ENCODE results near the gene GABRA6. TPM values are rescaled to one million over a fixed set of nuclear protein-coding genes. Genes with fewer than 3 reads are reported as not detected.
"Not testable (repeated sequence)": the region's sequence is repeated elsewhere in the genome, so short reads cannot be mapped to it uniquely, and the experiment has no call there.

Gene GABRA6
- total RNA-seq (2014; rRNA removed; shearing (Covaris generic); ENCODE audit: low replicate concordance), result not detected in 2 replicates

DNA sequence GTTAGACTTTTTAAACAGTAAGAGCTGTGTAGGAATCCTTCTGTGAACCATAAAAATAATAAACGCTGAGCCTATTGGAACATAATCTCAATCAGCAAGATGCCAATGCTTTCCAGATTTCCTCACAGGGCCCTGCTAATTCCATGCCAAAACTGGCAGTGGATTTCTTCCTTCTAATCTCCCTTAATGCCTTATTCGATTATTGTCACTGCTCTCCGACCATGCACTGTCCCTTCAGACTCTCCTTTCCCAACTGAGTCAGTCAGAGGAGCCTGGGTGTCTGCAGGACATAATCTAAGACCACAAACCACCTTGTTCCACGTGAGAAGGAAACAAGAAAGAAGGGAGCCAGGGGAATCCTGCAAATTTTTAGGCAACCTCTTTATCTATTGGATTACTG is at the start of gene GABRA6:
Gene GABRA6 (plus strand): TSS at position 261 of the 400 bp plus-strand sequence. CDS start 269 bp downstream, outside the sequence.
- H3K27me3 ChIP-seq, result peaks cover 2% of the 10 kb centered on the region
- DNase-seq, result no peak
- no peaks in the 10 kb centered on the region for H3K9me3 ChIP-seq
- H3K4me3 ChIP-seq, result no peak within 1 kb of the TSS
- no peaks in the 10 kb centered on the region for H3K36me3 ChIP-seq

DNA sequence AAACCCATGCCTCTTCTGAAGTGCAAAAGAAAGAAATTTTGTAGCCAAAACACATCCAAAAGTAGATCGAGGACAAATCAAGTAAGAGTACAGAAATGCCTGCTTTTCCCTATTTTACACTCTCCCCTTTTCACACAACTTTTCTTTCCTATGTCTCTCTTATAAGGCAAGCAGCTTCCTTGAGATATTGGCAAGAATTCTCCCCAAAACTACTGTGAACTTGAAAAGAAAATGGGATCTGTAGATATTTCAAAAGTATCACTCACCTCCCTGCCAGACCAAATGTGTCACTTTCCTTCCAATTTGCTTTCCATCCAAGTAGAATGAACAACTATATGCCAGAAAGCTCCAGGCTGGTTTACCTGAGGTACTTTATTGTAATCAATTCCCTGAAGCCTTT is 47.9 kb upstream of the GABRA6 start:
- no peaks in the 10 kb centered on the region for H3K36me3 ChIP-seq
- no peaks in the 10 kb centered on the region for H3K27me3 ChIP-seq
- no peak for DNase-seq
- H3K9me3 ChIP-seq, result no peaks in the 10 kb centered on the region
- H3K4me3 ChIP-seq, result no peak overlapping the region

DNA sequence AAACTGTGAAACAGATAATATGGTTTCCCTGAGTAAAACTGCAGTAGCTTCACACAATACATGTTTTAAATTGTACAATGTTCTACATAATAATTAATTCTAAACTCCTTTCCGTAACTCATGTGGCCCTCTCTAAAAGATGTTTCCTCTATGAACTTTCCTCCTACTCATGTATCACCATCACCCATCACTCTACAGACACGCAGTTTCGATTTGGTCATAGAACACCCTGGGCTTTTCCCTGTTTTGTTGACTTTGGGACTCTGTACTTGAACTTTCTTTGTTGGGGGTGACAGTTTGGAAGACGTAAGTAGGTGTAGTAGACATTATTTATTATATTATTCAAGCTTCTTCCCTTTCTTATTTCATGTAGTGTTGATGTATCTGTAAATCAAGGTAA is 44.1 kb upstream of the GABRA6 start:
- Histone ChIP-seq H3K4me3 (no peak overlapping the region), H3K36me3 (no peaks in the 10 kb centered on the region), H3K9me3 (no peaks in the 10 kb centered on the region), H3K27me3 (no peaks in the 10 kb centered on the region)
- no peak for DNase-seq

DNA sequence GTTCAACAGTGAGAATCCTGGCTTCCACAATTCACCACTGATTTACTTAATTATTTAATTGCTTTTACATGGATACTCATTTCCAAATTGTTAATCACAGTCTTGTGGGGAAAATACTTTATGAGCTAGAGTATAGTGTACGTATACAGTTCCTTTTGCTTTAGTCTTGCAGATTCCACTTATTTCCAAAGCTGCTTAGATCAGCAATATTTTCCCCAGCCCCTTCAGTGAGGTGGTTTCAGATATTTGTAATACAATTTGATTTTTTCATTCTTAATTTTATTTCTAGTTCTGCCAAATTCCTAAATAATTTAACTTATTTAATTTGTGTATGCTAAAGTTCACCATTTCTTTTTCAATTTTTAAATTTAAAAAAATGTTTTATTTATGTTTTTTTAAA is 40.3 kb upstream of the GABRA6 start:
- H3K9me3 ChIP-seq, result no peaks in the 10 kb centered on the region
- H3K27me3 ChIP-seq, result no peaks in the 10 kb centered on the region
- H3K36me3 ChIP-seq, result no peaks in the 10 kb centered on the region
- H3K4me3 ChIP-seq, result no peak overlapping the region
- no peak for DNase-seq

DNA sequence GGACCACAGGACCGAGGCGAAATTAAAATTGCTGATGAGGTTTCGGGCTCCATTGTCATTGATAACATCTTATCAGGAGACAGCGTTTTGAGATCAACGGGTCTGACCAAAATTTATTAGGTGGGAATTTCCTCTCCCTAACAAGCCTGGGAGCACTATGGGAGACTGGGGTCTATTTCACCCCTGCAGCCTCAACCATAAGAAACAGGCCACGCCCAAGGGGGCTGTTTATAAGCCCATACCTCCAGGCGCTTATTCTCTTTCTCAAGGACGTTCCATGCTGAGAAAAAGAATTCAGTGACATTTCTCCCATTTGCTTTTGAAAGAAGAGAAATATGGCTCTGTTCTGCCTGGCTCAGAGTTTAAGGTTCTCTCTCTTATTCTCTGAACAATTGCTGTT is 33.6 kb upstream of the GABRA6 start:
- H3K27me3 ChIP-seq, H3K4me3 ChIP-seq, H3K36me3 ChIP-seq, DNase-seq, H3K9me3 ChIP-seq: not testable (repeated sequence)

DNA sequence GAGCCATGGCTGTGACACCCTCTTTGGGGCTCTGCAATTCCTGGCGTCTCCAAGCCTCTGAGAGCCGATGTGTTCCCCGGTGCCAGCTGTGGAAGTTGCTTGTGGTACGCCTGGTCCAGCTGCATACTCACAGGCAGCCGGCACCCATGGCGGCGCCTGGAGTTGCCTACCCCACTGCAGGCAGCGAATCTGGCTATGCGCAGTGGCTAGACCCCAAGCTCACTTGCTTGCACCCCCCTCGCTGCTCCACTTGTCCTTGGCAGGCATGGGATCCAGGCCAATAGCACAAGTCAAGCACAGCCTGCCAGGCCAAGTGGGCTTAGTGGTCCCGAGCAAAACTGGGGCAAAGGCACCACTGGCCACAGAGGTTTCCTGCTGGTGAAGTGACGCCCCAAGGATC is 24.7 kb upstream of the GABRA6 start:
- Histone ChIP-seq H3K4me3 (no peak overlapping the region), H3K36me3 (no peaks in the 10 kb centered on the region), H3K27me3 (no peaks in the 10 kb centered on the region), H3K9me3 (no peaks in the 10 kb centered on the region)
- no peak for DNase-seq

DNA sequence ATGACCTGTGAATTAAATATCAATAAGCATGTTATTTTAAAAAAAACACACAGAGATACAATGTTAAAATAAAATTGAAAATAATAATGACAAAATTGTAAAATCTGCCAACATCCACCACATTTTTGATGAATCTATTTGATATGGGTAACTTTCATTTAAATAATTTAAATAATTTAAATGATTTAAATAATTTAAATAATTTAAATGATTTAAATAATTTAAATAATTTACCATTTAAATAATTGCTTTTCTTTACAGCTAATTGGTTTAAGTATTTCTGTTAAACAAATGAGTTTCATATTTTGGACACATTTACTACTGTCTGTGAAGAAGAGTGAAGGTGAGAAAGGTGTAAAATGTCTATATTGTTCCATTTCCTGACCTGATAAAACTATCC is 22.1 kb upstream of the GABRA6 start:
- no peaks in the 10 kb centered on the region for H3K9me3 ChIP-seq
- DNase-seq, result no peak
- no peak overlapping the region for H3K4me3 ChIP-seq
- no peaks in the 10 kb centered on the region for H3K27me3 ChIP-seq
- no peaks in the 10 kb centered on the region for H3K36me3 ChIP-seq

DNA sequence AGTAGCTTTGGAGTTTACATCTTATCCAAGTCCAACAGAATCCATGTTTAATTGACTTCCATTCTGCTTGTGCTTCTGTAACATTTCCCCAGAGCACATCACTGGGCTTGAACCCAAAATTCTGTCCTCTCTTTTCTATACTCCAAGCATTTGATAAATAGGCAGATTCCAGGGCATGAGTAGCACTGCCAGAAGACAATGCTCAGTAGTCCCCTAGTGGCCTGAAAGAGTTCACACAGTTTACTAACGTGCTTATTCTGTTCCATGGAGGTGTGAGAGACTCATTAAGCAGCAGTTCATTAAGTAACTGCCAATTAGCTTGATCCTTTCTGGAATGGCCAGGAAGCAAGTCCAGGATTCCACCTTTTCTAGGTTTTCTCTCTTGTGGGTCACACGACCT is 9.4 kb upstream of the GABRA6 start:
- peaks cover 4% of the 10 kb centered on the region; the same call in 1 of the 2 replicates for H3K27me3 ChIP-seq
- H3K36me3 ChIP-seq, result no peaks in the 10 kb centered on the region
- H3K9me3 ChIP-seq, result no peaks in the 10 kb centered on the region
- H3K4me3 ChIP-seq, result no peak overlapping the region
- DNase-seq, result no peak

DNA sequence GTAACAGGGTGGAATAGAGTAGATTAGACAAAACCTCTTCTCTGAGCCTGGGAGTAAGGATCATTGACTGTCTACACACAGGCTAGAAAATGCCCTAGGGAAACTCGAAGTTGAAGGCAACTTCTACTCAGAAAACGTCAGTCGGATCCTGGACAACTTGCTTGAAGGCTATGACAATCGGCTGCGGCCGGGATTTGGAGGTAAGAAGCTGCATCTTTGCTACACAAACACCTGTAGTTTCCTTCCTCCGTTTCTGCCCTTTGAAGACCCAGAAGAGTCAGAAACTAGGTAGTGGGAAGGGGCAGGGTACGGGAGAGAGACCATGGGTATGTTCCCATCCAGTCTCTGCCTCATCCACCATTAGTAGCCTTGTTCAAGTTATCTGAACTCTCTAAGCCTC is 628 bp downstream of the GABRA6 start:
- Histone ChIP-seq H3K36me3 (no peaks in the 10 kb centered on the region), H3K27me3 (peaks cover 2% of the 10 kb centered on the region), H3K9me3 (no peaks in the 10 kb centered on the region), H3K4me3 (no peak overlapping the region)
- no peak for DNase-seq

DNA sequence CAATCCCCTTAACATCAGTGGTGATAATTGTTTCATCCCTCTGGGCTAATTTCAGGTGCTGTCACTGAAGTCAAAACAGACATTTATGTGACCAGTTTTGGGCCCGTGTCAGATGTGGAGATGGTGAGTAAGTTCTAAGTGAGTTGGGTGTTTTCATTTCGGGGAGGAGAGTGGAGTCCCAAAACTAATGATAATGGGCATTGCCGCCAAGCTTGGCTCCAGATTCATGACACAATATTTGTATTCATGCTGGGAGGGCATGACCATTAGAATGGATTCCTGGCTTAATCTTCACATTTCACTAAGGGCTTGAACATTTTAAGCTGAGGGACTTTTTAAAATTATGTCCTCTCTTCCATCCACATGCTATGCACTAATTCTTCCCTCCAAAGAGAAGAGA is 1.4 kb downstream of the GABRA6 start:
- Histone ChIP-seq H3K27me3 (peaks cover 2% of the 10 kb centered on the region), H3K36me3 (no peaks in the 10 kb centered on the region), H3K9me3 (no peaks in the 10 kb centered on the region), H3K4me3 (no peak overlapping the region)
- no peak for DNase-seq

DNA sequence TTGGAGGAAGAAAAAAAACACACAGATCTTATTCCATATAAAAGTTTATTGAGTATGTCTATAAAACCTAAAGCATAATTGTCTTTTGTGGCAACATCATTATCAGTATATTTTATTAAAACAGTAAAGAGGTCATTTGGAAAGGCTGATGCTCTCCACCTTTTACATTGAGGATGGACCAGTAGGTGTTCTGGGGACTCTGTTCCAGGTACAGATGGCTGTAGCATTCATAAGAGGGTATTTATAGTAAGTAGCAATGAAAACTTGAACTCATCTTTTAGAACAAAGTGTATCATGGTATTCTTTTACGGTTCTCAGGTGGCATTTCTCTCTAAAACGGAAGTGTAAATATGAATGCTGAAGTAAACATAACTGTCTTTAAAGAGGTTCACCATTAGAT is 1.8 kb downstream of the GABRA6 start:
- H3K36me3 ChIP-seq, result no peaks in the 10 kb centered on the region
- peaks cover 2% of the 10 kb centered on the region for H3K27me3 ChIP-seq
- DNase-seq, result no peak
- H3K9me3 ChIP-seq, result no peaks in the 10 kb centered on the region
- H3K4me3 ChIP-seq, result no peak overlapping the region

DNA sequence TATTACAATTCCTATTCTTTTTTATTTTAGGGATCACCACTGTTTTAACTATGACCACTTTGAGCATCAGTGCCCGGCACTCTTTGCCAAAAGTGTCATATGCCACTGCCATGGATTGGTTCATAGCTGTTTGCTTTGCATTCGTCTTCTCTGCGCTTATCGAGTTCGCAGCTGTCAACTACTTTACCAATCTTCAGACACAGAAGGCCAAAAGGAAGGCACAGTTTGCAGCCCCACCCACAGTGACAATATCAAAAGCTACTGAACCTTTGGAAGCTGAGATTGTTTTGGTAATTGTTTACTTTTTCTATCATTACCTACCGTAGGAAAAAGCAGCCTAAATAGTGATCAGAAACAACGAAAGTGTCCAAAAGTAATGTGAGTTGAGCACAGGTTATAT is 6.4 kb downstream of the GABRA6 start:
- H3K27me3 ChIP-seq, result peaks cover 2% of the 10 kb centered on the region
- DNase-seq, result no peak
- H3K4me3 ChIP-seq, result no peak overlapping the region
- no peaks in the 10 kb centered on the region for H3K9me3 ChIP-seq
- no peaks in the 10 kb centered on the region for H3K36me3 ChIP-seq

DNA sequence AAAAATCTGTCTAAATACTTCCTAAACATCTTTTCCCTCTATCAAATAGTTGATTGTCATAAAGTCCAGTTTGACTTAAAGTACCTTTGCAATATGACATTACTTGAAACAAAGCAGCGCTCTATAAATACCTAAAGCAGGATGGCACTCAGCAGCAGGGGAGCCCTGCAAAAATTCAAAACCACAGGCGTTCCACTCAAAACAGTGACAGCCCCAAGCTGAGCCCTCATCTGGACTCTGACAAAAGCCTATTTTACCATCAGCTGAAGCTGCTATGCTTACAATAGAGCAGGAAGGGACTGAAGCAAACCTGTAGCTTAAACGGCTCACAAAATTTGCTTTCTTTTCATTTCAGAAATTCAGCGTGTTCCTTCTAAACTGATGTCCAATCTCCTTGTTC is 11.5 kb downstream of the GABRA6 start:
- Histone ChIP-seq H3K27me3 (no peaks in the 10 kb centered on the region), H3K9me3 (no peaks in the 10 kb centered on the region), H3K4me3 (no peak overlapping the region), H3K36me3 (no peaks in the 10 kb centered on the region)
- DNase-seq, result no peak

DNA sequence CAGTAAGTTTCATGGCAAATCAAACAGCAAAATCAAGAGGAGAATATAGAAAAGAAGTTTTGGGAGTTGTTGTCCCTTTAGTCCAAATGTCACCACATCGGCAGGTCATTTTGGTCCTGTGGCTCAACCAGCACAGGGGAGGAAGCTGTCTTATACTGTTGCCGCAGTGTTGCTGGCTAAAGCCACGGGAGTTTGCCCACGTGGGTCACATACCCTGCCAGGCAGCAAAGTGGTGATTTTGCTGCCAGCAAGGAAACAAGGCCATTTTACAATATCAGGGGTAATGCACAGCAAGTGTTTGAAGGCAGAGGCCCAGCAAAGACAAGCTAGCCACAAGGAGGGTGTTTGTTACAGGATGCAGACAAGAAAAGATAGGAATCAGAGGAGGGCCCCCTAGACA is 14.5 kb downstream of the GABRA6 start:
- DNase-seq, result no peak
- Histone ChIP-seq H3K4me3 (no peak overlapping the region), H3K36me3 (no peaks in the 10 kb centered on the region), H3K27me3 (no peaks in the 10 kb centered on the region), H3K9me3 (no peaks in the 10 kb centered on the region)

DNA sequence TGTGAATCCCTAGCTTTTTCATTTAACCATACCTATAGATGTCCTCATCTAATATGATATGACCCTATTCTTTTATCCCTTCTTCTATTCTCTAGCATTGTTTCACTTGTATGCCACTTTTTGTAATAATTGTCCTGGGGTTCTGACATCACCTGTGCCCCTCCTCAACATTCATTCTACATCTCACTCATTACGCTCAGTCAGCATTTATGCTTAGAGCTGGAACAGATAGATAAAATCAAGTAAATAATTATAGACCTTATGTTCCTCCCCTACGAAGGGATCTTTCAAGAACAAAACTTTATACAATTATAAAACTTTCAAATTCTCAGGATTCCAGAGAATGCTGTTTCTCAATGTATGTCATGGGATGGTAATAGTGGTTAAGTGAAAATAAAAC is 18.0 kb downstream of the GABRA6 start:
- no peaks in the 10 kb centered on the region for H3K36me3 ChIP-seq
- H3K4me3 ChIP-seq, result no peak overlapping the region
- no peaks in the 10 kb centered on the region for H3K9me3 ChIP-seq
- DNase-seq, result no peak
- no peaks in the 10 kb centered on the region; the same call in 1 of the 2 replicates for H3K27me3 ChIP-seq

DNA sequence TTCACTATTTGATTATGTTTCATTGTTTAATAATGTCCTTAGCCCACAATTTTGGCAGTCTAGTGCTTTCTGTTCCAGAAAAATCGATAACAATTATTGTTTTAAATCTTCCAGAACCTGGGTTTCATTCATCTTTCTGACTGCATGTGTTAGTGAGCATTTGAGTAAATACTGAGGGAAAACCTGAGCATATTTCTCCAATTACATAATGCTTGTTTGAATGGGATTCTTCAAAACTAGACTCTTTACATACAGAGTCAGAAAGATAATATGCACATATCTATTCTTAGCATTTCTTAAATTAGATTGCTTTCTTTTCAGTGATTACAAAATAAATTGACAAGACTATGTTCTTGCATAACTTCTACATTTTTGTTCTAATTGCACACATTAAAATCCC is 21.9 kb downstream of the GABRA6 start:
- no peak overlapping the region for H3K4me3 ChIP-seq
- H3K36me3 ChIP-seq, result no peaks in the 10 kb centered on the region
- no peaks in the 10 kb centered on the region for H3K9me3 ChIP-seq
- H3K27me3 ChIP-seq, result no peaks in the 10 kb centered on the region; the same call in 1 of the 2 replicates
- no peak for DNase-seq

DNA sequence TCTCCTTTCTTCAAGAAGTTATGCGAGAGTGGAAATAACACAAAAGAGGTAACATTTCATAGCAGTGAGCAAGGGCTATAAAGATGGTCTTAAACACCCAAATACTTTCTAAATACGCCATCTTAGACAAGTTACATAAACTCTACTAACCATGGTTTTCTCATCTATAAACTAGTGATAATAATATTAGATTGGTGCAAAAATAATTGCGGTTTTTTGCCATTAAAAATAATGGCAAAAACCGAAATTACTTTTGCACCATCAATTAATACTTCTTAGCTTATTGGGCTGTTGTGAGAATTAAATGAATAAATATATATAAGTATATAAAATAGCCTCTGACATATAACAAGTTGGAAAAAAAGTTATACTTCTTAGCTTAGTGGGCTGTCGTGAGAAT is 23.7 kb downstream of the GABRA6 start:
- H3K27me3 ChIP-seq, result no peaks in the 10 kb centered on the region; the same call in 1 of the 2 replicates
- no peak for DNase-seq
- H3K9me3 ChIP-seq, result no peaks in the 10 kb centered on the region
- no peaks in the 10 kb centered on the region for H3K36me3 ChIP-seq
- no peak overlapping the region for H3K4me3 ChIP-seq

DNA sequence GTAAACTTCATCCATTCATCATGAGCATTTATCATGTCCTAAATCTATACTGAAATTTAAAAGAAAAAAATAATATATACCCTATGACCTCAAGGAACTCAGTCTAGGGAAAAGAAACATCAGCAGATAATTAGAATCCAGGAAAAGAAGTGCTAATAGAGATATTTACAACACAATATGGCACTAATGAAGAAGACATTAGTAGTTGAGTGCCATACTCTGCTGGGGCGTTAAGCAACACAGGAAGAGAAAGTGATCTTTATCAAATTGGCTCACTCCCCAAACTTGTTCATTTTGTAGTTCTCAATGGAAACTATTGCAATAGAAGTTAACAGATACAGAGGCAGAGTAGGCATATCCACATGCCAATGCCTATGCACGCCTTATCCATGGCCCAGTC is 27.5 kb downstream of the GABRA6 start:
- Histone ChIP-seq H3K9me3 (no peaks in the 10 kb centered on the region), H3K4me3 (no peak overlapping the region), H3K36me3 (no peaks in the 10 kb centered on the region), H3K27me3 (no peaks in the 10 kb centered on the region)
- no peak for DNase-seq

DNA sequence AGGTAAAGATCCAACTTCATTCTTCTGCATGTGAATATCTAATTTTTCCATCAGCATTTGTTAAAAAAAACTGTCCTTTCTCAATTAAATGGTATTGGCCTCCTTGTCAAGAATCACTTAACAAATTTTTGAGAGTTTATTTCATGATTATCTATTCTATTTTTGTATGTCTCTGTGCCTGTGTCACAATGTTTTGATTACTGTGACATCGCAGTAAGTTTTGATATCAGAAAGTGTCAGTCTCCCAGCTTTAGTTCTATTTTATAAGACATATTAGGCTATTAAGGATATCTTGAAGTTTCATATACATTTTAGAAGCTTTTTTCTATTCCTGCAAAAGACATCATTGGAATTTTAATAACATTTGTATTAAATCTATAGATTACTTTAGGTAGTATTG is 33.6 kb downstream of the GABRA6 start:
- no peaks in the 10 kb centered on the region for H3K36me3 ChIP-seq
- H3K4me3 ChIP-seq, result no peak overlapping the region
- peaks cover 2% of the 10 kb centered on the region; the same call in 1 of the 2 replicates for H3K27me3 ChIP-seq
- no peak for DNase-seq
- no peaks in the 10 kb centered on the region for H3K9me3 ChIP-seq

Data from MG63 (cell line).